ENCODE data around the gene CNTNAP1. TPM values are rescaled to one million over a fixed set of nuclear protein-coding genes. Genes with fewer than 3 reads are reported as not detected.
A peak's percentile ranks its signal among the peaks of the same experiment; 100 is the strongest.

CNTNAP1 gene
- total RNA-seq, 1 donor from 2014 or later: 15.1 TPM

GRCh38 chr17:42695500-42695899, 13.2 kb downstream of the CNTNAP1 start:
- no peak overlapping the region for H3K4me2 ChIP-seq
- peaks cover 24% of the 10 kb centered on the region for H3K4me1 ChIP-seq
- Mint-ChIP-seq H3K4me3 (no peak overlapping the region), H3K4me1 (peaks cover 14% of the 10 kb centered on the region), H3K36me3 (peaks cover 19% of the 10 kb centered on the region), H3K27me3 (ENCODE audit: insufficient read depth, low read depth) (peaks cover 3% of the 10 kb centered on the region), H3K9me3 (no peaks in the 10 kb centered on the region), H3K27ac (no peak overlapping the region)
- no peaks in the 10 kb centered on the region for H3K9me3 ChIP-seq (ENCODE audit: low read depth)
- no peak overlapping the region for H3K9ac ChIP-seq
- TF ChIP-seq CTCF (IDR thresholded peaks at IDR 0.05) (no peak), EZH2 (IDR thresholded peaks at IDR 0.05) (no peak), EZH2phosphoT487 (IDR thresholded peaks at IDR 0.05) (no peak)
- H4K20me1 ChIP-seq (ENCODE audit: low read depth): no peaks in the 10 kb centered on the region
- H3K79me2 ChIP-seq (ENCODE audit: low read depth): no peaks in the 10 kb centered on the region
- H3K27me3 ChIP-seq: no peaks in the 10 kb centered on the region
- H3K4me3 ChIP-seq: no peak overlapping the region
- no peak overlapping the region for H3K27ac ChIP-seq
- peaks cover 20% of the 10 kb centered on the region for H3F3A ChIP-seq (ENCODE audit: low read depth)
- H2AFZ ChIP-seq (replicated peaks): no peak overlapping the region
- H3K36me3 ChIP-seq: peaks cover 4% of the 10 kb centered on the region
- no peak for DNase-seq (ENCODE audit: low spot score)

- Histone ChIP-seq H3K4me3 (no peak overlapping the region), H2AFZ (replicated peaks) (no peak overlapping the region), H3K4me1 (peaks cover 26% of the 10 kb centered on the region), H3K27ac (no peak overlapping the region), H3F3A (ENCODE audit: low read depth) (peaks cover 24% of the 10 kb centered on the region), H3K79me2 (ENCODE audit: low read depth) (no peaks in the 10 kb centered on the region), H3K9me3 (ENCODE audit: low read depth) (no peaks in the 10 kb centered on the region), H4K20me1 (ENCODE audit: low read depth) (no peaks in the 10 kb centered on the region), H3K9ac (no peak overlapping the region), H3K4me2 (no peak overlapping the region), H3K27me3 (no peaks in the 10 kb centered on the region), H3K36me3 (peaks cover 4% of the 10 kb centered on the region)
- Mint-ChIP-seq H3K27me3 (ENCODE audit: insufficient read depth, low read depth) (no peaks in the 10 kb centered on the region), H3K4me3 (no peak overlapping the region), H3K4me1 (peaks cover 16% of the 10 kb centered on the region), H3K9me3 (no peaks in the 10 kb centered on the region), H3K36me3 (peaks cover 15% of the 10 kb centered on the region), H3K27ac (peak overlapping the region; percentile 60)
- TF ChIP-seq CTCF (IDR thresholded peaks at IDR 0.05) (no peak), EZH2 (IDR thresholded peaks at IDR 0.05) (no peak), EZH2phosphoT487 (IDR thresholded peaks at IDR 0.05) (no peak)
- DNase-seq (ENCODE audit: low spot score): no peak
Observed at GRCh38 chr17:42697108-42697811, 14.9 kb downstream of the CNTNAP1 start.

GRCh38 chr17:42698736-42699414, 16.5 kb downstream of the CNTNAP1 start:
- H3K9ac ChIP-seq: no peak overlapping the region
- Mint-ChIP-seq H3K27ac (no peak overlapping the region), H3K9me3 (no peaks in the 10 kb centered on the region), H3K4me1 (peaks cover 16% of the 10 kb centered on the region), H3K4me3 (no peak overlapping the region), H3K27me3 (ENCODE audit: insufficient read depth, low read depth) (peaks cover 4% of the 10 kb centered on the region), H3K36me3 (peaks cover 22% of the 10 kb centered on the region)
- peaks cover 4% of the 10 kb centered on the region for H3K36me3 ChIP-seq
- H3K4me2 ChIP-seq: peak overlapping the region; percentile 60
- H4K20me1 ChIP-seq (ENCODE audit: low read depth): no peaks in the 10 kb centered on the region
- H3K27ac ChIP-seq: peak overlapping the region; percentile 71
- H3K79me2 ChIP-seq (ENCODE audit: low read depth): no peaks in the 10 kb centered on the region
- no peaks in the 10 kb centered on the region for H3K27me3 ChIP-seq
- H3K4me1 ChIP-seq: peaks cover 26% of the 10 kb centered on the region
- H3K9me3 ChIP-seq (ENCODE audit: low read depth): no peaks in the 10 kb centered on the region
- DNase-seq (ENCODE audit: low spot score): peak; percentile 76
- no peak overlapping the region for H3K4me3 ChIP-seq
- H3F3A ChIP-seq (ENCODE audit: low read depth): peaks cover 24% of the 10 kb centered on the region
- TF ChIP-seq EZH2phosphoT487 (IDR thresholded peaks at IDR 0.05) (no peak), EZH2 (IDR thresholded peaks at IDR 0.05) (no peak), CTCF (IDR thresholded peaks at IDR 0.05) (no peak)
- no peak overlapping the region for H2AFZ ChIP-seq (replicated peaks)
